ENCODE measurements around the gene ZSCAN5A.

- no peak for TF ChIP-seq EZH2 (IDR thresholded peaks at IDR 0.05; ENCODE audit: insufficient read depth, poor library complexity, severe bottlenecking)
- TF ChIP-seq EZH2phosphoT487 (IDR thresholded peaks at IDR 0.05; ENCODE audit: insufficient read depth, low read depth), result no peak
These were observed 92.8 kb downstream of the ZSCAN5A start for GRCh38 chr19:56221851-56222250.

Measured in GM23248 (cell line).